ENCODE measurements around the gene PFN3.
A peak's percentile ranks its signal among the peaks of the same experiment; 100 is the strongest.
"Not testable (repeated sequence)": the region's sequence is repeated elsewhere in the genome, so short reads cannot be mapped to it uniquely, and the experiment has no call there.

The PFN3 gene

GRCh38 chr5:177423671-177424070, 23.2 kb upstream of the PFN3 start:
- intact Hi-C loops (cut with micrococcal nuclease) = no loop called here
- Mint-ChIP-seq H3K27ac (no peak overlapping the region), H3K9me3 (no peaks in the 10 kb centered on the region), H3K4me3 (no peak overlapping the region), H3K27me3 (no peaks in the 10 kb centered on the region), H3K4me1 (ENCODE audit: low read depth) (peaks cover 44% of the 10 kb centered on the region), H3K36me3 (ENCODE audit: low read depth) (peaks cover 7% of the 10 kb centered on the region)

GRCh38 chr5:177421062-177421798, 20.8 kb upstream of the PFN3 start:
- no peak overlapping the region for H3K27ac Mint-ChIP-seq
- H3K4me3 Mint-ChIP-seq = no peak overlapping the region
- H3K9me3 Mint-ChIP-seq = no peaks in the 10 kb centered on the region
- H3K27me3 Mint-ChIP-seq = no peaks in the 10 kb centered on the region
- peaks cover 44% of the 10 kb centered on the region for H3K4me1 Mint-ChIP-seq (ENCODE audit: low read depth)
- intact Hi-C loops (cut with micrococcal nuclease) = no loop called here
- no peaks in the 10 kb centered on the region for H3K36me3 Mint-ChIP-seq (ENCODE audit: low read depth)

- H3K27me3 Mint-ChIP-seq; H3K4me3 Mint-ChIP-seq; H3K9me3 Mint-ChIP-seq; intact Hi-C loops (cut with micrococcal nuclease); H3K36me3 Mint-ChIP-seq (ENCODE audit: low read depth); H3K27ac Mint-ChIP-seq: not testable (repeated sequence)
- peaks cover 40% of the 10 kb centered on the region for H3K4me1 Mint-ChIP-seq (ENCODE audit: low read depth)
These were observed 20.0 kb upstream of the PFN3 start for GRCh38 chr5:177420472-177420871.

- Mint-ChIP-seq H3K4me1 (ENCODE audit: low read depth) (peaks cover 44% of the 10 kb centered on the region), H3K9me3 (no peaks in the 10 kb centered on the region), H3K4me3 (no peak overlapping the region), H3K27ac (no peak overlapping the region), H3K27me3 (no peaks in the 10 kb centered on the region), H3K36me3 (ENCODE audit: low read depth) (no peaks in the 10 kb centered on the region)
- intact Hi-C loops (cut with micrococcal nuclease) = no loop called here
These were observed 18.6 kb upstream of the PFN3 start for GRCh38 chr5:177419046-177419445.

- H3K9me3 Mint-ChIP-seq; H3K36me3 Mint-ChIP-seq (ENCODE audit: low read depth); intact Hi-C loops (cut with micrococcal nuclease); H3K4me3 Mint-ChIP-seq; H3K27me3 Mint-ChIP-seq: not testable (repeated sequence)
- Mint-ChIP-seq H3K27ac (peak overlapping the region; percentile 80), H3K4me1 (ENCODE audit: low read depth) (peaks cover 56% of the 10 kb centered on the region)
These were observed 16.6 kb upstream of the PFN3 start for GRCh38 chr5:177417081-177417480.

- intact Hi-C loops (cut with micrococcal nuclease) = no loop called here
- no peak overlapping the region for H3K4me3 Mint-ChIP-seq
- H3K4me1 Mint-ChIP-seq (ENCODE audit: low read depth) = peaks cover 47% of the 10 kb centered on the region
- peaks cover 1% of the 10 kb centered on the region for H3K27me3 Mint-ChIP-seq
- no peaks in the 10 kb centered on the region for H3K36me3 Mint-ChIP-seq (ENCODE audit: low read depth)
- no peaks in the 10 kb centered on the region for H3K9me3 Mint-ChIP-seq
- no peak overlapping the region for H3K27ac Mint-ChIP-seq
These were observed 14.0 kb upstream of the PFN3 start for GRCh38 chr5:177414481-177414880.

- H3K27ac Mint-ChIP-seq = no peak overlapping the region
- H3K9me3 Mint-ChIP-seq = no peaks in the 10 kb centered on the region
- H3K27me3 Mint-ChIP-seq = peaks cover 8% of the 10 kb centered on the region
- no peak overlapping the region for H3K4me3 Mint-ChIP-seq
- intact Hi-C loops (cut with micrococcal nuclease) = no loop called here
- H3K36me3 Mint-ChIP-seq (ENCODE audit: low read depth) = no peaks in the 10 kb centered on the region
- peaks cover 50% of the 10 kb centered on the region for H3K4me1 Mint-ChIP-seq (ENCODE audit: low read depth)
These were observed 12.3 kb upstream of the PFN3 start for GRCh38 chr5:177412603-177413233.

GRCh38 chr5:177410575-177410974, 10.1 kb upstream of the PFN3 start:
- intact Hi-C loops (cut with micrococcal nuclease) = no loop called here
- H3K4me1 Mint-ChIP-seq (ENCODE audit: low read depth) = peaks cover 41% of the 10 kb centered on the region
- H3K36me3 Mint-ChIP-seq (ENCODE audit: low read depth) = no peaks in the 10 kb centered on the region
- no peaks in the 10 kb centered on the region for H3K9me3 Mint-ChIP-seq
- no peak overlapping the region for H3K4me3 Mint-ChIP-seq
- peaks cover 13% of the 10 kb centered on the region for H3K27me3 Mint-ChIP-seq
- H3K27ac Mint-ChIP-seq = no peak overlapping the region

- H3K27me3 Mint-ChIP-seq = peaks cover 23% of the 10 kb centered on the region
- no peaks in the 10 kb centered on the region for H3K9me3 Mint-ChIP-seq
- no peak within 1 kb of the TSS for H3K27ac Mint-ChIP-seq
- H3K4me1 Mint-ChIP-seq (ENCODE audit: low read depth) = peaks cover 47% of the 10 kb centered on the region
- no peak within 1 kb of the TSS for H3K4me3 Mint-ChIP-seq
- no peaks in the 10 kb centered on the region for H3K36me3 Mint-ChIP-seq (ENCODE audit: low read depth)
- intact Hi-C loops (cut with micrococcal nuclease) = no loop called here
These were observed 8.8 kb upstream of the PFN3 start, which contains the start of gene F12 for GRCh38 chr5:177409043-177409801. Gene F12 (minus strand): TSS chr5:177409564. CDS start chr5:177409527, 37 bp downstream.

GRCh38 chr5:177405805-177406204, 5.3 kb upstream of the PFN3 start:
- no peak overlapping the region for H3K4me3 Mint-ChIP-seq
- no peaks in the 10 kb centered on the region for H3K9me3 Mint-ChIP-seq
- peaks cover 53% of the 10 kb centered on the region for H3K4me1 Mint-ChIP-seq (ENCODE audit: low read depth)
- intact Hi-C loops (cut with micrococcal nuclease) = no loop called here
- H3K27me3 Mint-ChIP-seq = peaks cover 55% of the 10 kb centered on the region
- peak overlapping the region; percentile 34 for H3K27ac Mint-ChIP-seq
- H3K36me3 Mint-ChIP-seq (ENCODE audit: low read depth) = no peaks in the 10 kb centered on the region

GRCh38 chr5:177405312-177405711, 4.9 kb upstream of the PFN3 start:
- H3K4me3 Mint-ChIP-seq = no peak overlapping the region
- no peaks in the 10 kb centered on the region for H3K36me3 Mint-ChIP-seq (ENCODE audit: low read depth)
- peaks cover 59% of the 10 kb centered on the region for H3K27me3 Mint-ChIP-seq
- H3K9me3 Mint-ChIP-seq = no peaks in the 10 kb centered on the region
- peak overlapping the region; percentile 34 for H3K27ac Mint-ChIP-seq
- intact Hi-C loops (cut with micrococcal nuclease) = no loop called here
- H3K4me1 Mint-ChIP-seq (ENCODE audit: low read depth) = peaks cover 48% of the 10 kb centered on the region

GRCh38 chr5:177404641-177405179, 4.2 kb upstream of the PFN3 start:
- H3K4me1 Mint-ChIP-seq (ENCODE audit: low read depth) = peaks cover 48% of the 10 kb centered on the region
- no peak overlapping the region for H3K27ac Mint-ChIP-seq
- no peaks in the 10 kb centered on the region for H3K9me3 Mint-ChIP-seq
- intact Hi-C loops (cut with micrococcal nuclease) = loop anchor here (1.0 to 5.0 kb wide), 2 partner anchors 50 to 103 kb away; partner anchors contain the start of gene DOK3
- H3K27me3 Mint-ChIP-seq = peaks cover 65% of the 10 kb centered on the region
- H3K4me3 Mint-ChIP-seq = peak overlapping the region; percentile 69
- no peaks in the 10 kb centered on the region for H3K36me3 Mint-ChIP-seq (ENCODE audit: low read depth)

- Mint-ChIP-seq H3K4me1 (ENCODE audit: low read depth) (peaks cover 44% of the 10 kb centered on the region), H3K36me3 (ENCODE audit: low read depth) (no peaks in the 10 kb centered on the region), H3K27me3 (peaks cover 65% of the 10 kb centered on the region), H3K9me3 (no peaks in the 10 kb centered on the region), H3K27ac (no peak overlapping the region), H3K4me3 (peak overlapping the region; percentile 69)
- intact Hi-C loops (cut with micrococcal nuclease) = loop anchor here (1.0 to 5.0 kb wide), 2 partner anchors 50 to 103 kb away; partner anchors contain the start of gene DOK3
These were observed 3.6 kb upstream of the PFN3 start for GRCh38 chr5:177403792-177404640.
